ENCODE data around the gene POU2F1. TPM values are rescaled to one million over a fixed set of nuclear protein-coding genes. Genes with fewer than 3 reads are reported as not detected.

Gene POU2F1
- total and polyA plus RNA-seq, 7 experiments from 2014 or later = 9.1 to 36.6 (median 22.8) TPM

- no peak overlapping the region for H3K4me3 Mint-ChIP-seq
- Histone ChIP-seq H3K4me3 (ENCODE audit: low read length) (no peak overlapping the region), H3K27me3 (ENCODE audit: control insufficient read depth in 2 of 2, insufficient read depth in 2 of 2, low read length in 2 of 2) (no peaks in the 10 kb centered on the region), H3K4me1 (ENCODE audit: control insufficient read depth in 2 of 2, insufficient read depth in 2 of 2, low read length in 2 of 2) (peaks cover 6 to 15% of the 10 kb centered on the region in 2 donors), H3K9me3 (ENCODE audit: control insufficient read depth in 2 of 3, low read length in 3 of 3) (no peaks in the 10 kb centered on the region), H3K36me3 (ENCODE audit: control insufficient read depth in 2 of 3, insufficient read depth in 3 of 3, low read length in 3 of 3) (no peaks in the 10 kb centered on the region), H3K27ac (ENCODE audit: low read depth, low read length) (no peak overlapping the region)
- H3K36me3 Mint-ChIP-seq = peaks cover 0 to 17% (median 5%) of the 10 kb centered on the region in 5 donors
- no peaks in the 10 kb centered on the region for H3K9me3 Mint-ChIP-seq
- H3K27me3 Mint-ChIP-seq = no peaks in the 10 kb centered on the region
- ATAC-seq (no peak), DNase-seq (no peak)
- peak overlapping the region in 1 of 9 donors; percentile 5 for H3K27ac Mint-ChIP-seq
- ChIA-PET CTCF (interaction anchor here (0.5 to 1.8 kb wide), 3 partner anchors 10 to 276 kb away, joined by 3 to 5 read pairs (median 4); no protein-coding TSS in a partner anchor), POLR2A (no interaction called here)
- intact Hi-C loops (cut with micrococcal nuclease) = no loop called here
- peaks cover 17 to 55% (median 44%) of the 10 kb centered on the region in 7 donors for H3K4me1 Mint-ChIP-seq
Measured at GRCh38 chr1:167258858-167259257, 38.2 kb downstream of the POU2F1 start.

DNA sequence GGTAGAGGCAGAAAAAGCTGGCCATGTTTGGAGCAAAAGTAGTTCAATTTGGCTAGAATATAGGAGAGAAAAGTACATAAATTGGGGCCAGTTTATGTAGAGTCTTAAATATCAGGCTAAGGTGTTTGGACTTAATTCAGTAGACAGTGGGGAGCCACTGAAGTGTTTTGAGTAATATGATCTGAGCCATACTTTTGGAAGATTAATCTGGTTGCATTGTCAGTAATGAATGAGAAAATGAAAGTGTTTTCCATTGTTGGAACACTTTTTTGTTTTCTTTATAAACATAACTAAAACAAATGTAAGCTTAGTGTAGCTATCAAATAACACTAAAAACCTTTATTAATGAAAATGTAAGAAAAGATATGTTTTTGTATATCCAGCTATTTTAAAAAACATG is 42.1 kb downstream of the POU2F1 start:
- DNase-seq (no peak), ATAC-seq (no peak)
- ChIA-PET CTCF (interaction anchor here (1.0 to 1.6 kb wide), 2 partner anchors 15 to 272 kb away, joined by 4 read pairs; no protein-coding TSS in a partner anchor), POLR2A (interaction anchor here (4.1 kb wide), 1 partner anchor 41 kb away, joined by 17 read pairs; the partner anchor contains the start of gene POU2F1)
- no peaks in the 10 kb centered on the region for H3K27me3 ChIP-seq (ENCODE audit: control insufficient read depth in 2 of 2, insufficient read depth in 2 of 2, low read length in 2 of 2)
- no peaks in the 10 kb centered on the region for H3K27me3 Mint-ChIP-seq
- no peaks in the 10 kb centered on the region for H3K9me3 ChIP-seq (ENCODE audit: control insufficient read depth in 2 of 3, low read length in 3 of 3)
- no peak overlapping the region for H3K4me3 Mint-ChIP-seq
- no peaks in the 10 kb centered on the region for H3K9me3 Mint-ChIP-seq
- H3K36me3 ChIP-seq (ENCODE audit: control insufficient read depth in 2 of 3, insufficient read depth in 3 of 3, low read length in 3 of 3) = no peaks in the 10 kb centered on the region
- no peak overlapping the region for H3K4me3 ChIP-seq (ENCODE audit: low read length)
- no peak overlapping the region for H3K27ac ChIP-seq (ENCODE audit: low read depth, low read length)
- peaks cover 12 to 27% of the 10 kb centered on the region in 2 donors for H3K4me1 ChIP-seq (ENCODE audit: control insufficient read depth in 2 of 2, insufficient read depth in 2 of 2, low read length in 2 of 2)
- H3K36me3 Mint-ChIP-seq = peaks cover 0 to 7% (median 0%) of the 10 kb centered on the region in 5 donors
- H3K4me1 Mint-ChIP-seq = peaks cover 17 to 41% (median 31%) of the 10 kb centered on the region in 7 donors
- intact Hi-C loops (cut with micrococcal nuclease) = loop anchor here in 1 of 2 donors (5.0 to 10.0 kb wide), 2 partner anchors 351 to 422 kb away; no protein-coding TSS in a partner anchor
- H3K27ac Mint-ChIP-seq = no peak overlapping the region

GRCh38 chr1:167263344-167263743 is 42.7 kb downstream of the POU2F1 start:
- Histone ChIP-seq H3K9me3 (ENCODE audit: control insufficient read depth in 2 of 3, low read length in 3 of 3) (no peaks in the 10 kb centered on the region), H3K36me3 (ENCODE audit: control insufficient read depth in 2 of 3, insufficient read depth in 3 of 3, low read length in 3 of 3) (no peaks in the 10 kb centered on the region), H3K27ac (ENCODE audit: low read depth, low read length) (no peak overlapping the region), H3K4me3 (ENCODE audit: low read length) (no peak overlapping the region), H3K27me3 (ENCODE audit: control insufficient read depth in 2 of 2, insufficient read depth in 2 of 2, low read length in 2 of 2) (no peaks in the 10 kb centered on the region), H3K4me1 (ENCODE audit: control insufficient read depth in 2 of 2, insufficient read depth in 2 of 2, low read length in 2 of 2) (peaks cover 12 to 29% of the 10 kb centered on the region in 2 donors)
- intact Hi-C loops (cut with micrococcal nuclease) = loop anchor here in 1 of 2 donors (5.0 to 10.0 kb wide), 2 partner anchors 351 to 421 kb away; no protein-coding TSS in a partner anchor
- ATAC-seq (no peak), DNase-seq (no peak)
- Mint-ChIP-seq H3K4me1 (peaks cover 18 to 39% (median 32%) of the 10 kb centered on the region in 7 donors), H3K27me3 (no peaks in the 10 kb centered on the region), H3K27ac (no peak overlapping the region), H3K9me3 (no peaks in the 10 kb centered on the region), H3K36me3 (peaks cover 0 to 7% (median 0%) of the 10 kb centered on the region in 5 donors), H3K4me3 (no peak overlapping the region)
- ChIA-PET POLR2A (interaction anchor here (0.7 to 4.1 kb wide), 2 partner anchors 42 to 224 kb away, joined by 3 to 17 read pairs; partner anchors contain the start of gene POU2F1), CTCF (interaction anchor here (0.6 to 2.3 kb wide), 6 partner anchors 15 to 389 kb away, joined by 3 to 6 read pairs (median 4); no protein-coding TSS in a partner anchor)

- Mint-ChIP-seq H3K27ac (no peak overlapping the region), H3K9me3 (no peaks in the 10 kb centered on the region), H3K4me1 (peaks cover 20 to 40% (median 35%) of the 10 kb centered on the region in 7 donors), H3K27me3 (no peaks in the 10 kb centered on the region), H3K4me3 (no peak overlapping the region), H3K36me3 (peaks cover 0 to 7% (median 0%) of the 10 kb centered on the region in 5 donors)
- Histone ChIP-seq H3K4me3 (ENCODE audit: low read length) (no peak overlapping the region), H3K4me1 (ENCODE audit: control insufficient read depth in 2 of 2, insufficient read depth in 2 of 2, low read length in 2 of 2) (peaks cover 12 to 29% of the 10 kb centered on the region in 2 donors), H3K36me3 (ENCODE audit: control insufficient read depth in 2 of 3, insufficient read depth in 3 of 3, low read length in 3 of 3) (no peaks in the 10 kb centered on the region), H3K9me3 (ENCODE audit: control insufficient read depth in 2 of 3, low read length in 3 of 3) (no peaks in the 10 kb centered on the region), H3K27me3 (ENCODE audit: control insufficient read depth in 2 of 2, insufficient read depth in 2 of 2, low read length in 2 of 2) (no peaks in the 10 kb centered on the region), H3K27ac (ENCODE audit: low read depth, low read length) (no peak overlapping the region)
- peak in 6 of 9 donors; percentile 5 to 28 (median 14) for DNase-seq
- ChIA-PET CTCF (interaction anchor here (0.6 to 2.3 kb wide), 11 partner anchors 16 to 424 kb away, joined by 3 to 6 read pairs (median 3); no protein-coding TSS in a partner anchor), POLR2A (interaction anchor here (0.7 to 4.1 kb wide), 2 partner anchors 43 to 224 kb away, joined by 3 to 17 read pairs; partner anchors contain the start of gene POU2F1)
- intact Hi-C loops (cut with micrococcal nuclease) = loop anchor here (1.0 to 10.0 kb wide), 3 partner anchors 42 to 421 kb away; no protein-coding TSS in a partner anchor
- peak; percentile 42 for ATAC-seq
Measured at GRCh38 chr1:167263819-167264464, 43.3 kb downstream of the POU2F1 start.

DNA sequence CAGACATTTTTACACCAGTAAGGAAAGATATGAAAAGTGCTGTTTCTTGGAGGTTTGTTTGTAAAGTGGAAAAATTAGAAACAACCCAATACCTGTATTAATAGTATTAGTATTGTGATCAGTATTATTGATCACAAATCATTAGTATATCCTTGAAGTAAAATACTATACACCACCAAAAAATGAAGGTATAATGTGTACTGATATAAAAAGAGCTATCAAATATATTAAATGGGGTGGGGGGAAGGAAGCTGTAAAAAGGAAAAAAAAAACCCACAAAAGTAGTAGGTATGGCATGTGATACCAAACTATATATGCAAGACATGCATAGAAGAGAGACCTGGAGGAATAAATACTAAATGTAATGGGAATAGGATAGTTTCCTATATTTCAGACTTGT is 46.3 kb downstream of the POU2F1 start:
- DNase-seq (no peak), ATAC-seq (no peak)
- H3K27me3 Mint-ChIP-seq = no peaks in the 10 kb centered on the region
- ChIA-PET CTCF (interaction anchor here (0.6 to 4.0 kb wide), 11 partner anchors 12 to 286 kb away, joined by 3 to 48 read pairs (median 3); partner anchors contain the start of gene CREG1), POLR2A (interaction anchor here (0.6 to 0.7 kb wide), 2 partner anchors 37 to 44 kb away, joined by 3 read pairs; no protein-coding TSS in a partner anchor)
- no peak overlapping the region for H3K4me3 Mint-ChIP-seq
- Histone ChIP-seq H3K9me3 (ENCODE audit: control insufficient read depth in 2 of 3, low read length in 3 of 3) (no peaks in the 10 kb centered on the region), H3K27me3 (ENCODE audit: control insufficient read depth in 2 of 2, insufficient read depth in 2 of 2, low read length in 2 of 2) (no peaks in the 10 kb centered on the region), H3K4me3 (ENCODE audit: low read length) (no peak overlapping the region), H3K4me1 (ENCODE audit: control insufficient read depth in 2 of 2, insufficient read depth in 2 of 2, low read length in 2 of 2) (peaks cover 12 to 29% of the 10 kb centered on the region in 2 donors), H3K27ac (ENCODE audit: low read depth, low read length) (no peak overlapping the region), H3K36me3 (ENCODE audit: control insufficient read depth in 2 of 3, insufficient read depth in 3 of 3, low read length in 3 of 3) (no peaks in the 10 kb centered on the region)
- intact Hi-C loops (cut with micrococcal nuclease) = loop anchor here (1.0 to 10.0 kb wide), 5 partner anchors 47 to 418 kb away; partner anchors contain the start of gene POU2F1 (in 1 of the 2)
- H3K9me3 Mint-ChIP-seq = no peaks in the 10 kb centered on the region
- peak overlapping the region in 1 of 9 donors; percentile 21 for H3K27ac Mint-ChIP-seq
- H3K36me3 Mint-ChIP-seq = peaks cover 0 to 3% (median 0%) of the 10 kb centered on the region in 5 donors
- H3K4me1 Mint-ChIP-seq = peaks cover 12 to 42% (median 35%) of the 10 kb centered on the region in 7 donors

DNA sequence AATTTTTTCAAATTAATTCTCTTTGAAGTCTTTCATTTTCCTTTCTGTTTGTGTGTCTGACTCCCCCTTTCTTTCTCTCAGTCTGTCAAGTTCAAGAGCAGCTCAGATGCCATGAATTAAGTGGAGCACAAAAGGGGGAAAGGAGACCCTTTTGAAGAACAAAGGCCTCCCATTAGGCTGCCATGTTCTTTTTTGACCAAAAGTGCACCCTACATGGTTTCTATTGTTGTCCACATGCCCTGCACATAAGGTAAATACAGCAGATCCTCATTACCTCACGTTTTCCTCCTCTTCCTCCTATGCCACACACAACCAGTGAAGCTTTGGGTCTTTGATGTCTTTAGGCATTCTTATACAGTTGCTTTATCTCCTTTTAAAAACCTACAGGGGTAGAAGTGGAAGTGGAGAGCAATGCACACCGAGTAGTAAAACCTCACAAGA is 47.7 kb downstream of the POU2F1 start:
- no peaks in the 10 kb centered on the region for H3K36me3 ChIP-seq (ENCODE audit: control insufficient read depth in 2 of 3, insufficient read depth in 3 of 3, low read length in 3 of 3)
- no peak overlapping the region for H3K27ac Mint-ChIP-seq
- intact Hi-C loops (cut with micrococcal nuclease) = loop anchor here (1.0 to 10.0 kb wide), 8 partner anchors 74 to 416 kb away; no protein-coding TSS in a partner anchor
- H3K4me3 ChIP-seq (ENCODE audit: low read length) = no peak overlapping the region
- CTCF ChIA-PET = interaction anchor here (0.7 to 4.0 kb wide), 23 partner anchors 9 to 423 kb away, joined by 3 to 48 read pairs (median 5); partner anchors contain the start of gene CREG1
- H3K4me1 ChIP-seq (ENCODE audit: control insufficient read depth in 2 of 2, insufficient read depth in 2 of 2, low read length in 2 of 2) = peaks cover 11 to 19% of the 10 kb centered on the region in 2 donors
- H3K27me3 ChIP-seq (ENCODE audit: control insufficient read depth in 2 of 2, insufficient read depth in 2 of 2, low read length in 2 of 2) = no peaks in the 10 kb centered on the region
- H3K4me3 Mint-ChIP-seq = no peak overlapping the region
- H3K36me3 Mint-ChIP-seq = peaks cover 0 to 7% (median 0%) of the 10 kb centered on the region in 5 donors
- DNase-seq (no peak), ATAC-seq (no peak)
- no peak overlapping the region for H3K27ac ChIP-seq (ENCODE audit: low read depth, low read length)
- no peaks in the 10 kb centered on the region for H3K9me3 Mint-ChIP-seq
- peaks cover 17 to 53% (median 46%) of the 10 kb centered on the region in 7 donors for H3K4me1 Mint-ChIP-seq
- POLR2A ChIA-PET = interaction anchor here (0.6 to 1.5 kb wide), 3 partner anchors 265 to 275 kb away, joined by 4 to 8 read pairs (median 7); no protein-coding TSS in a partner anchor
- H3K9me3 ChIP-seq (ENCODE audit: control insufficient read depth in 2 of 3, low read length in 3 of 3) = no peaks in the 10 kb centered on the region
- no peaks in the 10 kb centered on the region for H3K27me3 Mint-ChIP-seq

All from naive thymus-derived CD4-positive, alpha-beta T cell (primary cell).